Spinal cord (tissue), 10 donors: ENCODE measurements around the gene NOCT. TPM values are rescaled to one million over a fixed set of nuclear protein-coding genes. Genes with fewer than 3 reads are reported as not detected.
"Not testable (repeated sequence)": the region's sequence is repeated elsewhere in the genome, so short reads cannot be mapped to it uniquely, and the experiment has no call there.

Experiments used
- DNase-seq, 6 donors: peaks; one replicate each; pipeline versions ENCODE4 v3.0.0 to v3.0.0-alpha.2; 2013 to 2015; ENCODE audit warnings: low spot score in 6 of 6, low read depth in 4 of 6
- H3K27ac ChIP-seq: one replicate; pipeline ENCODE4 v1.5.1; 2013; ENCODE audit warnings: low read depth, low read length, control low read depth
- H3K27me3 ChIP-seq: one replicate; pipeline ENCODE4 v1.6.1; 2013; ENCODE audit warnings: low read length; ENCODE audit not compliant: control insufficient read depth, insufficient read depth
- H3K36me3 ChIP-seq: one replicate; pipeline ENCODE4 v1.6.1; 2013; ENCODE audit warnings: low read length; ENCODE audit not compliant: control insufficient read depth, insufficient read depth
- H3K4me1 ChIP-seq: one replicate; pipeline ENCODE4 v1.6.1; 2013; ENCODE audit warnings: low read length; ENCODE audit not compliant: control insufficient read depth, insufficient read depth
- H3K4me3 ChIP-seq: one replicate; pipeline ENCODE4 v1.5.1; 2013; ENCODE audit warnings: low read depth, low read length, control low read depth
- H3K9me3 ChIP-seq: one replicate; pipeline ENCODE4 v1.6.1; 2013; ENCODE audit warnings: low read length; ENCODE audit not compliant: control insufficient read depth, insufficient read depth
- WGBS: methylation state at CpG from one replicate; pipeline ENCODE4 v1.1.5; 2013; ENCODE audit warnings: missing lambda C conversion rate; ENCODE audit not compliant: insufficient coverage; 5-methylcytosine and 5-hydroxymethylcytosine counted together
- polyA plus RNA-seq, 2 donors: library from polyadenylated mRNA; unstranded; fragments of 120-200 nt; gene quantifications; one replicate each; pipeline ENCODE4 v1.2.1, GENCODE V29; 2013; ENCODE audit not compliant: insufficient read length in 2 of 2
- total RNA-seq, 2 donors: library from RNA; depleted of rRNA in 1 of 2; stranded (reverse); fragments of 120-200 nt in 1 of 2; fragments of >200 nt in 1 of 2; gene quantifications; one replicate each; pipeline versions ENCODE4 v1.2.3 to v1.2.4, GENCODE V29; 2013 to 2014
- donor health status: healthy.

NOCT gene
- total and polyA plus RNA-seq, 4 donors: 6.7 to 15.7 (median 9.8) TPM

DNA sequence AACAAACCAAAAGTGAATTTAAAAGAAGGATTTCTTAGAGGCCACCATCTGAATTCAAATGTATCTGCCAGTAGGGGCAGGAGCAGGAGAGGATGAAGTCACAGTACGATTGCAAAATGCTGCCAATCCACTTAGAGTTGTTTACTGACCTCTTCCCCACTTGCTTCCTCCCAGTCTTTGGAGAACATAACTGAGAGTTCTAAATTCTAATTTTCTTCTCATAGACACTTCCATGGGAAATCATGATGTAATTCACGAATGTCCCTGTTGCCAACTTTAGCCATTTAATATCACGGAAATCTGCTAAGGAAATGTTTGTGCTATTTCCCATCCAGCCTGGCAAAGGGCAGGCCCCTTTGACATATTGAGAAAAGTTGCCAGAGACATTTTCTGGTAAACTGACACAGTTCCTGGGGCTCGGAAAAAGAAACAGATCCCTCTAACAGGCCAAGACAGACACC lies 33.6 kb upstream of the NOCT start:
- H3K27me3 ChIP-seq: no peaks in the 10 kb centered on the region
- peak in 1 of 6 donors; percentile 16 for DNase-seq
- H3K4me1 ChIP-seq: no peaks in the 10 kb centered on the region
- 76% methylated on average over 3 of the region's 4 CpGs for WGBS
- no peaks in the 10 kb centered on the region for H3K9me3 ChIP-seq
- H3K27ac ChIP-seq: no peak overlapping the region
- no peak overlapping the region for H3K4me3 ChIP-seq
- no peaks in the 10 kb centered on the region for H3K36me3 ChIP-seq

DNA sequence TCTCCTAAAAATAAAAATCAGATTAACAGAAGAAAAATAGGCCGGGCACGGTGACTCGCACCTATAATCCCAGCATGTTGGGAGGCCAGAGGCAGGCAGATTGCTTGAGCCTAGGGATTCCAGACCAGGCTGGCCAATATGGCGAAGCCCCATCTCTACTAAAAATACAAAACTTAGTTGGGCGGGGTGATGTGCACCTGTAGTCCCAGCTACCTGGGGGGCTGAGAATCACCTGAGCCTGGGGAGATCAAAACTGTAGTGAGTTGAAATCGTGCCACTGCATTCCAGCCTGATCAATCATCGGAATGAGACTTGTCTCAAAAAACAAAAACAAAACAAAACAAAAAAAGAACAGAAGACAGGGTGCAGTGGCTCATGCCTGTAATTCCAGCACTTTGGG lies 32.8 kb upstream of the NOCT start:
- no peaks in the 10 kb centered on the region for H3K36me3 ChIP-seq
- H3K9me3 ChIP-seq: no peaks in the 10 kb centered on the region
- H3K27me3 ChIP-seq: no peaks in the 10 kb centered on the region
- 100% methylated on average over 3 of the region's 7 CpGs for WGBS
- no peaks in the 10 kb centered on the region for H3K4me1 ChIP-seq
- no peak overlapping the region for H3K4me3 ChIP-seq
- DNase-seq: no peak
- no peak overlapping the region for H3K27ac ChIP-seq

DNA sequence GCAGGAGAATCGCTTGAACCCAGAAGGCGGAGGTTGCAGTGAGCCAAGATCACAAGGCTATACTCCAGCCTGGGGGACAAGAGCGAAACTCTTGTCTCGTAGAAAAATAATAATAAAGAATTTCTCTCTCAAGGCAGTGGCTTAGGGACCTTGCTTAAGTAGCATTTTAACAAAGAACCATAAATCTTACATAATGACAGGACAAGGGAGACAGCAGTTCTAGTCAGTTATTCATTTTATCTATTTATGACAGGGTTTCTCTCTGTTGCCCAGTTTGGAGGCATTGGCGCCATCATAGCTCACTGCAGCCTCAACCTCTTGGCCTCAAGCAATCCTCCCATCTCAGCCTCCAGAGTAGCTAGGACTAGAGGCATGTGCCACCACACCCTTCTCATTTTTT lies 31.9 kb upstream of the NOCT start:
- no peaks in the 10 kb centered on the region for H3K9me3 ChIP-seq
- H3K4me1 ChIP-seq: no peaks in the 10 kb centered on the region
- H3K4me3 ChIP-seq: no peak overlapping the region
- H3K36me3 ChIP-seq: no peaks in the 10 kb centered on the region
- no peaks in the 10 kb centered on the region for H3K27me3 ChIP-seq
- WGBS: 100% methylated on average over 2 of the region's 5 CpGs
- no peak overlapping the region for H3K27ac ChIP-seq
- DNase-seq: no peak

DNA sequence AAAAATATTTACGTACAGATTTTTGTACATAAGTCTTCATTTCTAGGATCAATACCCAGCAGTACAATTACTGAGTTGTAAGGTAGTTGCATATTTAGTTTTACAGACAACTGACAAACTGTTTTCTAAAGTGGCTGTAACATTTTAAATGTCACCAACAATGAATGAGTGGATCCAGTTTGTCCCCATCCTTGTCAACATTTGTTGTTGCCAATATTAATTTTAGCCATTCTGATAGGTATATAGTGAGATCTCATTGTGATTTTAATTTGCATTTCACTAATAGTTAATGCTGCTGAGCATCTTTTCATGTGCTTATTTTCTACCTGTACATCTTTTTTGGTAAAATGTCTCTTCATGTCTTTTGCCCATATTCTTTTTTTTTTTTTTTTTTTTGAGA lies 30.9 kb upstream of the NOCT start:
- WGBS: no CpG with 5 or more reads among the region's 1 CpG
- Histone ChIP-seq H3K27me3 (no peaks in the 10 kb centered on the region), H3K27ac (no peak overlapping the region), H3K4me1 (no peaks in the 10 kb centered on the region), H3K36me3 (no peaks in the 10 kb centered on the region), H3K9me3 (no peaks in the 10 kb centered on the region), H3K4me3 (no peak overlapping the region)
- DNase-seq: no peak

GRCh38 chr4:138992676-138993075 lies 22.9 kb upstream of the NOCT start:
- H3K4me3 ChIP-seq: no peak overlapping the region
- no peaks in the 10 kb centered on the region for H3K36me3 ChIP-seq
- WGBS: 100% methylated on average over 2 of the region's 2 CpGs
- no peaks in the 10 kb centered on the region for H3K4me1 ChIP-seq
- no peaks in the 10 kb centered on the region for H3K9me3 ChIP-seq
- no peak overlapping the region for H3K27ac ChIP-seq
- no peaks in the 10 kb centered on the region for H3K27me3 ChIP-seq
- DNase-seq: no peak

- Histone ChIP-seq H3K4me1 (no peaks in the 10 kb centered on the region), H3K36me3 (no peaks in the 10 kb centered on the region), H3K27me3 (no peaks in the 10 kb centered on the region), H3K9me3 (no peaks in the 10 kb centered on the region), H3K27ac (no peak overlapping the region), H3K4me3 (no peak overlapping the region)
- DNase-seq: no peak
- WGBS: 80% methylated on average over 4 of the region's 6 CpGs
These were observed 19.5 kb upstream of the NOCT start for GRCh38 chr4:138996090-138996489.

DNA sequence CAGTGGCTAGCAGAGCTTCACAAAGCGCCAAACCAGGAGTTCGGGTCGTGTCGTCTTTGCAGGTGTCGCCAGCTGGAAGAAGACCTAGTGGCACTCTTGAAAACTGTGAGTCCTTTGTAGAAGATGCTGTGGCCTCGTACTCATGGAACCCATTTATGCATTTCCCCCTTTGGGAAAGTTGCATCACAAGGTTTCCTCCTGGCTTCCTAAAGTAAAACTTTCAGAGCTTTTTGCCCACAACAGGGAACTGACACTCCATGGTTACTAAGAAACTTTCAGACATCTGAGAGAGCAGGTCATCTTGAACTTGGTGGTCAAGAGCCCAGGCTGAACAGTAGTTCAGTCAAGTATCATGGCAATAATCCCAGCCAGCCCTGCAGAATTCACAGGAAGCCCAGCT lies 15.9 kb upstream of the NOCT start:
- WGBS: 92% methylated on average over 6 of the region's 6 CpGs
- H3K27ac ChIP-seq: no peak overlapping the region
- no peaks in the 10 kb centered on the region for H3K27me3 ChIP-seq
- H3K4me3 ChIP-seq: no peak overlapping the region
- no peaks in the 10 kb centered on the region for H3K9me3 ChIP-seq
- no peaks in the 10 kb centered on the region for H3K4me1 ChIP-seq
- no peak for DNase-seq
- no peaks in the 10 kb centered on the region for H3K36me3 ChIP-seq

DNA sequence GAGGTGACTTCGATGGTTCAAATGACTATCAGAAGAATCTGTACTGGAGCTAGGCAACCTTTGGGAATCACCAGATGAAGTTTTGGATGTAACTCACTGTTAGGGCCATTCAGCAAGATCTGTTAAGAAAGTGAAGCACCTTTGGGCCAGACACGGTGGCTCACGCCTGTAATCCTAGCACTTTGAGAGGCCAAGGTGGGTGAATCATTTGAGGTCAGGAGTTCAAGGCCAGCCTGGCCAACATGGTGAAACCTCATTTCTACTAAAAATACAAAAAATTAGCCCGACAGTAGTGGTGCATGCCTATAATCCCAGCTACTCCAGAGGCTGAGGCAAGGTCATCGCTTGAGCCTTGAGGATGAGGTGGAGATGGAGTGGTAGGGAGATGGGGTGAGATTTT lies 15.4 kb upstream of the NOCT start:
- 100% methylated on average over 3 of the region's 5 CpGs for WGBS

GRCh38 chr4:139001430-139001829 lies 14.2 kb upstream of the NOCT start:
- H3K27ac ChIP-seq, H3K27me3 ChIP-seq, H3K9me3 ChIP-seq, DNase-seq, H3K36me3 ChIP-seq, H3K4me3 ChIP-seq, H3K4me1 ChIP-seq: not testable (repeated sequence)
- 100% methylated on average over 4 of the region's 7 CpGs for WGBS

More for the DNA sequence above, 15.4 kb upstream of the NOCT start:
- not testable (repeated sequence) for H3K27me3 ChIP-seq, H3K4me1 ChIP-seq, H3K27ac ChIP-seq, DNase-seq, H3K9me3 ChIP-seq, H3K36me3 ChIP-seq, H3K4me3 ChIP-seq

GRCh38 chr4:139003668-139004067 lies 11.9 kb upstream of the NOCT start:
- DNase-seq, H3K27ac ChIP-seq, H3K27me3 ChIP-seq, H3K4me3 ChIP-seq, H3K36me3 ChIP-seq, H3K4me1 ChIP-seq, H3K9me3 ChIP-seq: not testable (repeated sequence)
- WGBS: 90% methylated on average over 3 of the region's 4 CpGs
